Body of pancreas (tissue), 4 donors: ENCODE data around the gene DCXR. TPM values are rescaled to one million over a fixed set of nuclear protein-coding genes. Genes with fewer than 3 reads are reported as not detected.

Experiments used
- ATAC-seq: fragments of 150-250 bp; one replicate; pipeline ENCODE4 v1.9.1; 2016
- DNase-seq, 4 donors: peaks; one replicate each; pipeline ENCODE4 v3.0.0-alpha.2; 2019
- H3K27ac ChIP-seq, 4 donors: fragments of 200-600 bp; sonication (generic); 1 replicate in 3 of 4; 2 replicates in 1 of 4; pipeline versions ENCODE4 v1.5.1 to v1.6.1; 2016 to 2019; ENCODE audit warnings: mild to moderate bottlenecking in 1 of 4, mixed read lengths in 1 of 4, moderate library complexity in 1 of 4
- H3K27me3 ChIP-seq, 2 donors: fragments of 200-600 bp; sonication (generic); one replicate each; pipeline ENCODE4 v1.6.0; 2016; ENCODE audit warnings: mild to moderate bottlenecking in 1 of 2
- H3K36me3 ChIP-seq, 2 donors: fragments of 200-600 bp; sonication (generic); replicated peaks in 1 of 2; 2 replicates each; pipeline ENCODE4 v1.5.1; 2016; ENCODE audit warnings: low read depth in 2 of 2; ENCODE audit not compliant: insufficient read depth in 1 of 2
- H3K4me1 ChIP-seq: fragments of 200-600 bp; sonication (generic); one replicate; pipeline ENCODE4 v1.6.0; 2016
- H3K4me3 ChIP-seq, 2 donors: fragments of 200-600 bp; sonication (generic); 1 replicate in 1 of 2; 2 replicates in 1 of 2; pipeline ENCODE4 v1.5.1; 2016 to 2019
- H3K9me3 ChIP-seq, 3 donors: fragments of 200-600 bp; sonication (generic); 1 replicate in 2 of 3; 2 replicates in 1 of 3; pipeline ENCODE4 v1.5.1; 2016
- CTCF ChIP-seq, 7 experiments: fragments of 450-650 bp in 4 of 7; fragments of 200-600 bp in 3 of 7; sonication (generic) in 3 of 7; IDR thresholded peaks; one replicate each; pipeline ENCODE4 v1.5.1; 2016 to 2019; ENCODE audit warnings: antibody characterized with exemption in 7 of 7
- POLR2A ChIP-seq, 3 donors: fragments of 450-650 bp; IDR thresholded peaks; one replicate each; pipeline ENCODE4 v1.6.1; 2016; ENCODE audit warnings: antibody characterized with exemption in 3 of 3, mild to moderate bottlenecking in 2 of 3
- WGBS, 2 donors: methylation state at CpG; one replicate each; pipeline ENCODE4 v1.1.5; 2017; 5-methylcytosine and 5-hydroxymethylcytosine counted together
- intact Hi-C: fragments of 100-400 bp; cut with DNase I; formaldehyde crosslinking; loops from one replicate; pipeline ENCODE4 v1.15.1; 2023
- total RNA-seq, 2 donors: library from RNA; depleted of rRNA; stranded (reverse); fragments of >200 nt; gene quantifications; one replicate each; pipeline ENCODE4 v1.1.0, GENCODE V29; 2016

DCXR gene
- total RNA-seq, 2 donors from 2014 or later, result 82.2 to 205 TPM

GRCh38 chr17:82015311-82015971 lies 22.1 kb downstream of the DCXR start:
- intact Hi-C loops, result no loop called here
- DNase-seq, result no peak
- H3K4me1 ChIP-seq, result peaks cover 25% of the 10 kb centered on the region
- no peak overlapping the region for H3K27ac ChIP-seq
- no peak for ATAC-seq
- H3K4me3 ChIP-seq, result no peak overlapping the region
- no peaks in the 10 kb centered on the region for H3K9me3 ChIP-seq
- WGBS, 2 donors, result 84 to 88% methylated on average over 12 to 18 of the region's 24 CpGs
- no peaks in the 10 kb centered on the region for H3K27me3 ChIP-seq
- TF ChIP-seq POLR2A (IDR thresholded peaks at IDR 0.05) (no peak), CTCF (IDR thresholded peaks at IDR 0.05) (no peak)
- H3K36me3 ChIP-seq, result no peaks in the 10 kb centered on the region

- no peak overlapping the region for H3K27ac ChIP-seq
- DNase-seq (no peak), ATAC-seq (no peak)
- H3K36me3 ChIP-seq, result no peaks in the 10 kb centered on the region
- WGBS, 2 donors, result 77 to 82% methylated on average over 8 to 12 of the region's 13 CpGs
- H3K4me3 ChIP-seq, result no peak overlapping the region
- H3K4me1 ChIP-seq, result peaks cover 21% of the 10 kb centered on the region
- intact Hi-C loops, result no loop called here
- TF ChIP-seq POLR2A (IDR thresholded peaks at IDR 0.05) (no peak), CTCF (IDR thresholded peaks at IDR 0.05) (no peak)
- no peaks in the 10 kb centered on the region for H3K27me3 ChIP-seq
- no peaks in the 10 kb centered on the region for H3K9me3 ChIP-seq
Measured at GRCh38 chr17:82014971-82015310, 22.6 kb downstream of the DCXR start.

- no peaks in the 10 kb centered on the region for H3K9me3 ChIP-seq
- no peaks in the 10 kb centered on the region for H3K27me3 ChIP-seq
- no peaks in the 10 kb centered on the region for H3K36me3 ChIP-seq
- 68 to 79% methylated on average over 19 to 22 of the region's 23 CpGs for WGBS, 2 donors
- ATAC-seq, result no peak
- intact Hi-C loops, result no loop called here
- no peak overlapping the region for H3K4me3 ChIP-seq
- H3K4me1 ChIP-seq, result peaks cover 21% of the 10 kb centered on the region
- no peak for DNase-seq
- TF ChIP-seq CTCF (IDR thresholded peaks at IDR 0.05) (no peak), POLR2A (IDR thresholded peaks at IDR 0.05) (no peak)
- H3K27ac ChIP-seq, result no peak overlapping the region
Measured at GRCh38 chr17:82014432-82014831, 23.1 kb downstream of the DCXR start.

GRCh38 chr17:82013772-82014321 lies 23.6 kb downstream of the DCXR start:
- H3K4me3 ChIP-seq, result no peak overlapping the region
- intact Hi-C loops, result no loop called here
- peaks cover 15% of the 10 kb centered on the region for H3K4me1 ChIP-seq
- H3K36me3 ChIP-seq, result no peaks in the 10 kb centered on the region
- no peak overlapping the region for H3K27ac ChIP-seq
- no peak for ATAC-seq
- TF ChIP-seq POLR2A (IDR thresholded peaks at IDR 0.05) (no peak), CTCF (IDR thresholded peaks at IDR 0.05) (no peak)
- no peaks in the 10 kb centered on the region for H3K9me3 ChIP-seq
- no peaks in the 10 kb centered on the region for H3K27me3 ChIP-seq
- 88 to 93% methylated on average over 13 to 16 of the region's 16 CpGs for WGBS, 2 donors
- DNase-seq, result no peak

GRCh38 chr17:82013341-82013740 lies 24.2 kb downstream of the DCXR start:
- Histone ChIP-seq H3K4me3 (no peak overlapping the region), H3K9me3 (no peaks in the 10 kb centered on the region), H3K27me3 (no peaks in the 10 kb centered on the region), H3K27ac (no peak overlapping the region), H3K4me1 (peaks cover 10% of the 10 kb centered on the region), H3K36me3 (no peaks in the 10 kb centered on the region)
- no peak for DNase-seq
- intact Hi-C loops, result no loop called here
- WGBS, 2 donors, result 82% methylated on average over 22 of the region's 22 CpGs; no CpG with 5 or more reads in 1 of the 2 donors
- ATAC-seq, result no peak
- TF ChIP-seq POLR2A (IDR thresholded peaks at IDR 0.05) (no peak), CTCF (IDR thresholded peaks at IDR 0.05) (no peak)
